ENCODE results near the gene ACSBG1.

Gene ACSBG1, protein sequence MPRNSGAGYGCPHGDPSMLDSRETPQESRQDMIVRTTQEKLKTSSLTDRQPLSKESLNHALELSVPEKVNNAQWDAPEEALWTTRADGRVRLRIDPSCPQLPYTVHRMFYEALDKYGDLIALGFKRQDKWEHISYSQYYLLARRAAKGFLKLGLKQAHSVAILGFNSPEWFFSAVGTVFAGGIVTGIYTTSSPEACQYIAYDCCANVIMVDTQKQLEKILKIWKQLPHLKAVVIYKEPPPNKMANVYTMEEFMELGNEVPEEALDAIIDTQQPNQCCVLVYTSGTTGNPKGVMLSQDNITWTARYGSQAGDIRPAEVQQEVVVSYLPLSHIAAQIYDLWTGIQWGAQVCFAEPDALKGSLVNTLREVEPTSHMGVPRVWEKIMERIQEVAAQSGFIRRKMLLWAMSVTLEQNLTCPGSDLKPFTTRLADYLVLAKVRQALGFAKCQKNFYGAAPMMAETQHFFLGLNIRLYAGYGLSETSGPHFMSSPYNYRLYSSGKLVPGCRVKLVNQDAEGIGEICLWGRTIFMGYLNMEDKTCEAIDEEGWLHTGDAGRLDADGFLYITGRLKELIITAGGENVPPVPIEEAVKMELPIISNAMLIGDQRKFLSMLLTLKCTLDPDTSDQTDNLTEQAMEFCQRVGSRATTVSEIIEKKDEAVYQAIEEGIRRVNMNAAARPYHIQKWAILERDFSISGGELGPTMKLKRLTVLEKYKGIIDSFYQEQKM

DNA sequence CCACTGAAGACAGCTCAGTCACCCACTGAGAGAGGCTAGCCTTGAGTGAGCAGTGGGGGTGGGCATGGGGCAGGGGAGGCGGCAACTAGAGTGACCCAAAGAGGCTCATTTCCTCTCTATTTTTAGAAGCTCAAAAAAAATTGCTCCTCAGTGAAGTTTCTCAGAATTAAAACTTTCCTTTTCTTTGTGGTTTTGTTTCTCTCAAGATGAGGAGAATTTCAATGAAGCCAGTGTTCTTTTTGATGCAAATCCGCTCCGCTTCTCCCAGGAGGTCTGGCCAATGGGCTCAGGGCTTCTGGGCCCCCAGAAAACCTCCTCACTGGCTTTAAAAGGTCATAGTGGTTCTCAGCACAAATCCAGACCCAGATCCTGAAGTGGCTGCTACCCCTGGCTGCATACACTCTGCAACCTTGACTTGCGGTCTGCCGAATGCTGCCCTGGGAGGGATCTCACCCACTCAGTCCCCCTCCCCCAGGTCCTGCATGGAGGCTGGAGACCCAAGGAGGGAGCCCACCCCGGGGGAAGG, at the start of gene ACSBG1:
ACSBG1 (minus strand) TSS at position 51 of the 526 bp plus-strand sequence. CDS start 64 bp downstream, outside the sequence.
- TF ChIP-seq, protein P1, sequence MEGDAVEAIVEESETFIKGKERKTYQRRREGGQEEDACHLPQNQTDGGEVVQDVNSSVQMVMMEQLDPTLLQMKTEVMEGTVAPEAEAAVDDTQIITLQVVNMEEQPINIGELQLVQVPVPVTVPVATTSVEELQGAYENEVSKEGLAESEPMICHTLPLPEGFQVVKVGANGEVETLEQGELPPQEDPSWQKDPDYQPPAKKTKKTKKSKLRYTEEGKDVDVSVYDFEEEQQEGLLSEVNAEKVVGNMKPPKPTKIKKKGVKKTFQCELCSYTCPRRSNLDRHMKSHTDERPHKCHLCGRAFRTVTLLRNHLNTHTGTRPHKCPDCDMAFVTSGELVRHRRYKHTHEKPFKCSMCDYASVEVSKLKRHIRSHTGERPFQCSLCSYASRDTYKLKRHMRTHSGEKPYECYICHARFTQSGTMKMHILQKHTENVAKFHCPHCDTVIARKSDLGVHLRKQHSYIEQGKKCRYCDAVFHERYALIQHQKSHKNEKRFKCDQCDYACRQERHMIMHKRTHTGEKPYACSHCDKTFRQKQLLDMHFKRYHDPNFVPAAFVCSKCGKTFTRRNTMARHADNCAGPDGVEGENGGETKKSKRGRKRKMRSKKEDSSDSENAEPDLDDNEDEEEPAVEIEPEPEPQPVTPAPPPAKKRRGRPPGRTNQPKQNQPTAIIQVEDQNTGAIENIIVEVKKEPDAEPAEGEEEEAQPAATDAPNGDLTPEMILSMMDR (IDR thresholded peaks at IDR 0.05; ENCODE audit: extremely low read depth, missing control alignments) = no peak
- no peak for DNase-seq (ENCODE audit: low spot score)

DNA sequence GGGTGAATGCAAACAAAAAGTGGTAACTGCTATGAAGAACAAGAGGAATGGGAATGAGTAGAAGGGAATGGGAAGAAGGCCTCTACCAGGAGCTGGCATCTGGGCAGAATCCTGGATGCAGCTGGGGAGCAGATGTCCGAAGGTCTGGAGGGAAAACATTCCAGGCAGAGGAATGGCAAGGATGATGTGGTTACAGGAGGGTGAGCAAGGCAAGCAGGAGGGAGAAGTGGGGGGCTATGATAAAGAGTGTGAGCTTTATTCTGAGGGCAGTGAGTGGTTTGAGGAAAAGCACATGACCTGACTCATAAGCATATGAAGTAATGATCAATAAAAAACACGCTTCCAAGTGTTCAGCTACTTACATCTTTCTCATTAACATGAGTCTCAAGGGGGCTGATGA, 48.0 kb upstream of the ACSBG1 start:
- TF ChIP-seq, protein P1 (IDR thresholded peaks at IDR 0.05; ENCODE audit: extremely low read depth, missing control alignments) = no peak
- no peak for DNase-seq (ENCODE audit: low spot score)

DNA sequence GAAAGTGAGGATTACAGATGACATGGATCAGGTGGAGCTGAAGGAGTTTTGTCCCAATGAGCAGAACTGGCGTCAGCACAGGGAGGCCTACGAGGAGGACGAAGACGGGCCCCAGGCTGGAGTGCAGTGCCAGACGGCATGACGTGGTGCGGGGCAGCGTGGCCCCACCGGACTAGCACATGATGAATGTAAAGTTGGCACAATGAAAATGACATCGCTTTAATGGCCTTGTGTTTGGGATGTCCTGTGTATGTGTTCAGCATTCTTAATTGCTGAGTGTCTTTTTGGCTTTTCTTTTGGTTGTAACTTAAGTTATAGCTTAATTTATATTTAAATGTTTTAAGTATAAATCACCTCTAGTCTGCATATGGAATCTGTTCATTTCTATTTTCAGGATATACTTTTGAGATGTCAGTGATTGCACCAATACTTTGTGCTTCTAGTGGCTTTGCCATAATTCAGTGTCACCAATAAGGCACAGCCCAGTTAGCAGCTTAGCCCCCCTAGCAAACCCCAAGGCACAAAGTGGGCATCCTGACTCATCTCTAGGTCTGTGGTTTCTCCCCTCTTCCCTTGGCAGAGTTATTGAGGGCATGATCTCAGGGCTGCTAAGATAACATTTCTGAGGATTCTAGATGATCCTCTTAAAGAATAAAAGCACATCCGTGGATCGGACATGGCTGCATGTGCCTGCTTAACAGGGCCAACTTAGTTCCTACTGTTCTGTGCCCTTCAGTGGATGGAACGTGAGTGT, 46.1 kb upstream of the ACSBG1 start:
- TF ChIP-seq, protein P1 (IDR thresholded peaks at IDR 0.05; ENCODE audit: extremely low read depth, missing control alignments) = no peak
- no peak for DNase-seq (ENCODE audit: low spot score)

DNA sequence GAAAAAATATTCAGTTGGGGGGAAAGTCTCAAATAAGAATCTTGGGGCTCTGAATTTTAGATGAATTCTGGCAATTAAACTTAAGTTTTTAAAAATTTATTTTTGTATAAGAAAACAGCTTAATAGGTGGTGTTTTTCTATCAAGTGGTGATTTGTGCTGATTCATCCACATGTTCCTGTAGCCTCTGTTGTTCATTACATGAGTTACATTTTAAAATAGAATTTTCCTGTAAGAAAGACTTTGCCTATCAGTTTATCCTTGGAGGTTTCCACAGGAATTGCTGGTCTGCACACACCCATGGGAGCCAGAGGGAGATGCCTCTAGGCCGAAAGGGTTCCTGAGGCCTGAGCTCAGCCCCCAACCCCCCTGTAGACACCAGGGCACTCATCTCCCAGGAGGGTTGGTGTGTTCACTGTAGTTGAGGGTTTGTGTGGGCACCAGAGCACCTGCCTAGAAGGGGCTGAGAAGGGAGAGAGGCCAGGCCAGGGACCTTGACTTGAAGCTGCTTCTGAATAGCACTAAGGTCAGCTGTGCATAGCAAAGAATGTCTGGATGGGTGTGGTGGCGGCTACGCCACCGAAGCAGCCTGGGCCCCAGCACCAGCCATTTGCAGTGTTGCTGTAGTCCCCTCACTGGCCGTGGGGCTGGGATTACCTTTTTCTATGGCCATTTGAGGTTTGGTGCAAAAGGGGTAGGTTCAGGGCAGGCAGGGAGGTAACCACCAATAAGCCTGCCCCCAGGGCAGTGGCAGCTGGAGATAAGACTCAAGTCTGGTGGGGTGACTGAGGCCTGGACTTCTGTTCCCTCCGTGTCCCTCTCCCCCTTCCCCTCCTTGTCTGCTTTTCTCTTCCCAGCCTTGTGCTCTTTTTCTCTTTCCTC, 41.9 kb upstream of the ACSBG1 start:
- no peak for DNase-seq (ENCODE audit: low spot score)
- TF ChIP-seq, protein P1 (IDR thresholded peaks at IDR 0.05; ENCODE audit: extremely low read depth, missing control alignments) = no peak

DNA sequence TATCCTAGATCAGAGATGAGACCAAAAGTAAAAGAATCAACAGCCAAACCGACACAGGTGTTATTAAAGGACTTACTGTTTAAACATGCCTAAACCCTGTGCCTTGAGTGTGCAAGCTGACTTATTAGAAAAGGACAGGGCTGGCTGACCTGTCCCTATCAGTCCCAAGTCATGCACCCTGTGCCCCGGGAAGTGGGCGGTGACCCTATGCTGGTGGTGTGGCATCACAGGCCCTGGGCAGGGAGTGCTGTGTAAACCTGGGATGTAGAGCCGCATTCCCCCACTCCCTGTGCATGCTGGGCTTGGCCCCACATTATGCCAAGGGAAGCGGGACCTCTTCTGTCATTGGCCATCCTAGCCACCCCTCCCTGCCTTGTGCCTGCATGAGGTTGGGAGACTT, 40.6 kb upstream of the ACSBG1 start:
- TF ChIP-seq, protein P1 (IDR thresholded peaks at IDR 0.05; ENCODE audit: extremely low read depth, missing control alignments) = no peak
- no peak for DNase-seq (ENCODE audit: low spot score)

DNA sequence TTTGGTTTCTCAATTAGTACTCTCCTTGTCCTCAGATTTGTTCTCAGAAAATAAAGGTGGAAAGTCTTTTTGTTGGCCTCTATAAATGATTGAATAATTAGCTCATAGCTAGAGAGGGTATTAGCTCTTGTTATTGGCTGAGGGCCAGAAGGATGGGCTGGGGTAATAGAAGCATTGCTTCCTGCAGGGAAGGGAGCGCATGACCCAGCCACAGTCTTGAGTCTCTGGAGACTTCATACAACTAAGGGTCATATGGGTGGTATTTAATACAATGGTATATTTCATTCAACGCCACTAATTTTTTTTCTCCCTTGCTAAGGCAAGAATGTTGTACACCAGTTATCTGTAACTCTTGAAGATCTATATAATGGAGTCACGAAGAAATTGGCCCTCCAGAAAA, 38.4 kb upstream of the ACSBG1 start:
- no peak for DNase-seq (ENCODE audit: low spot score)
- TF ChIP-seq, protein P1 (IDR thresholded peaks at IDR 0.05; ENCODE audit: extremely low read depth, missing control alignments) = no peak

Data from GM20000 (cell line).